CD4-positive, alpha-beta T cell treated with Interleukin-6 at 100 ng/mL for 8 hours (primary cell): ENCODE measurements around the gene TNS3.

Experiments
- DNase-seq: peaks from one replicate; pipeline ENCODE4 v3.0.0-alpha.2; 2020; ENCODE audit warnings: mixed read lengths, low spot score

Gene TNS3

DNA sequence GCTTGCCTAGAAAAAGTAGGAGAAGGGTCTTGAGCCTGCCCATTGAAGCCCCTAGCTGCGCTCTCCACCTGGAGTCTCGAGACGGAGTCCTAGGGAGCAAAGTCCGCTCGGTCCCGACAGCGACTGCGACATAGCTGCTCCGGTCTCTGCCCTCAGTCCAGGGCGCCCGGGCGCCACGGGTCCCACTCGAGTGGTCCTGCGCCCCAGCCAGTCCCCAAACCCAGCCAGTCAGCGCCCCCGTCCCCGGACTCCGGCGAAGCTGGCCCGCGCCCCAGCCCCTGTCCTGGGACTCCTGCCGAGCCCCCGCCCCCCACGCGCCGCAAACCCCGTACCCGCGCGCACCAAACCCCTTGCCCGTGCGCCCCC lies 490 bp downstream of the TNS3 start:
- DNase-seq, result no peak

DNA sequence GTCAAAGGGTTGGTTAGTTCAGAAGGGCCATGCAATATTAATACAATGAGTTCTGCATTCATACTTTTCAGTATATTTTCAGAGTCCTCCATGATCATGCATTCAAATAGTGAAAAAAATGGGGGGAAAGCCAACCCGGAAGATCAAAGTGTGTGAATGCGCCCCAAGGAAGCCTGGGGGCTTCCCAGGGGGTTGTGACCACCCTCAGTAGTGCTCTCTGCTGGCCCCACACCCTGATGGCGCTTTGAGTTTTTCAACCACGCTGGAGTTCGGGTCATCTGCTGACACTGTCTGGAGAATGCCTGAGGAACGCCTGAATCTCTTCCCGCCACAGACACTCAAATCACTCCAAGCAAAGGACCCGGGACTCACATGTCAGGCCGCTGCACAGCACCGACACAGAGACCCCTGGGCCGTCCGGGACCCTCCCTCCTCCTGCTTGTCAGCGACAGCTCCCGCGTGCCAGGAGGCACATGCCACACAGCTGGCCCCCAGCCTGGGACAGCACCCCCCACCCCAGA lies 1.0 kb downstream of the TNS3 start:
- no peak for DNase-seq

DNA sequence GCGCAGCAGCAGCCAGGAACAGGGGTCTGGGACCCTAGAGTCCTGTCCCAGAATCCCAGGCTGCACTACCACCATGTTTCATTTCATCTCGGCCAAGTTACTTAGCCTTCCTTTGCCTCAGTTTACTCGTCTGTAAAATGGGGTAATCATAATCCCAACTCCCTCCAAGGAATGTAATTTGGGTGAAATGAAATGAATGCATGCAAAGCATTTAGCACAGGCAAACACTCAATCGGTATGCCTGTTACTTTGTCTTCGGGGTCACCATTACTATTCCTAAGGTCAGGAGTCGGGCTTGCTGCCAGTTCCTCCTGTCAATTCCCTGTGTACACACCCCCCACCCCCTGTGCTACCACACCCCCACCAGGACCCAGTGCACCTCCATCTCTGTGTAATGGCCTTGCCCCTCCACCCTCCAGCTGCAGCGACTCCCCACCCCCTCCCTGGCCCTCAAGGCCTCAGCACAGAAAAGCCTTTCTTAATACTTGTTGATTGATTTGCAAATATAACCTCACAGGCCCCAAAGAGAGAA lies 1.7 kb downstream of the TNS3 start:
- DNase-seq, result no peak

DNA sequence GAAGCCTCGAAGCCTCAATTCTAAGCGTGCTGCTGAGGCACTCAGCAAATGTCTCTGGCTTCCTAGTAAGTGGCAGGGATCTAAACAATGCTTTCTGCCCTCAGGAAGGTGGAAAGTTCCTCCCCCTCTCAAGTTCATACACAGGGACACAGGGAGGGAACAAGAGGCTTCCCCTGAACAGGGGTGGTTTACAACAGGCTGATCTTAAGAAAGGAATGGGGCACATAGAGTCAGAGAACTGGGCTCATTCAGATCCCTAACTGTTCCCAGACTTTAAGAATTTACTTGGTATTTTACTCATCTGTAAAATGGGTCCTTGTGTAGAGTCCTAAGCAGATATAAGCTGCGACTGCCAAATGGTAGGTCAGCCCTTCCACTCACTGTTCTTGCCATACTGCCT lies 2.5 kb downstream of the TNS3 start:
- no peak for DNase-seq

DNA sequence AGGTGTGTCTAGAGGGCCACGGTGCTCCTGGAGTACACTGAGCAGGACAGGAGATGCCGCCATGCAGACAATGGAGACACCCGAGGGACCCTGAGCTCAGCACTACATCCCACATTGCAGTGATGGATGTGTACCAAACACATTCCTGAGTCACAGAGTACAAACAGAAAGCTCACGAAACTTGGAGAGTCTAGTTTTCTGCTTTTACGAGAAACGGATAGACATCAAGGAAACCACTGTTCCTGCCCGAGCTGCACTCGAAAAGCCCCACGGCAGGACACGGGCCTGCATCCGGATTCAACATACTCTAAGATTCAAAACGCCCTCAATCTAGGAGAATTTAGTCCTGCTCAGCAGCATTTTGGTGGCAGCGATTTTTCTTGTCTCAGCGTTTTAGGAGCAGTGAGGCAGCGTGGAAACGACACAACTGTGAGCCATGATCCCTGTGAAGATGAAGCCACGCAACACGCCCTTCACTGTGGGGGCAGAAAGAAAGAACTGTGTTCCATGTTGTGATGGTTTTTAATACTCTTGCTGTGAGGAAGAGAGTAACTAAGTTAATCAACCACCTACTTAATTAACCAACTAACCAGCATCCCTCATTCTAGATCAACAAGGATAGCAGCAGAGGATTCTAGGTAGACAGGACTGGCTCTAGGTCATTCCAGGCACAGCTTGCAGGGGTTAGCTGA lies 3.2 kb downstream of the TNS3 start:
- no peak for DNase-seq

DNA sequence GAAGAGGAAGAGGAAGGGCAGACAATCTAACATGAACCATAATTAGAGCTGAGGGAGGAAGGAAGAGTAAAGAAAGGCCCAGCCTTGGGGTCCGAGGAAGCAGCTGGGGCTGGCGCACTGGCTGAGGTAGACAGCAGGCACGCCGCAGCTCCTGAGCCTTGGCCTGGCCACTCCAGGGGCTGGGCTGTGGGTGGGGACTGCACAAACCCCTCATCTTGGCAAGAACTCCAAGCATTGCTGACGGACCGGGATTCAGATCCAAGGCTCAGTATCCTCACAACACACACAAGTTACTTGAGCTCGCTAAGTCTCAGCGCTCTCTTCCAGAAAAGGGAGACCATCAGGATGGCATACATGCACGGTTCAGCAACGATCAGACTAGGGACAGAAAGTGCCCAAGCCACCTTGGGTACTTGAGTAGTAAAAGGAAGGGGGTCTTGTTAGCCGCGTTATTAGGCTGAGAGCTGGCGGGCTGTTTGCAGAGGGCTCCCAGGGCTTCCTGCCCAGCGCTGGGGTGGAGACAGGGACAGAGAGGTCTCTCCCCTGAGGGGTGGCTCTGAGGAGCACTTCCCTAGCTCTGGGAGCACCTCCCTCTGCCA lies 4.5 kb downstream of the TNS3 start:
- DNase-seq, result no peak

DNA sequence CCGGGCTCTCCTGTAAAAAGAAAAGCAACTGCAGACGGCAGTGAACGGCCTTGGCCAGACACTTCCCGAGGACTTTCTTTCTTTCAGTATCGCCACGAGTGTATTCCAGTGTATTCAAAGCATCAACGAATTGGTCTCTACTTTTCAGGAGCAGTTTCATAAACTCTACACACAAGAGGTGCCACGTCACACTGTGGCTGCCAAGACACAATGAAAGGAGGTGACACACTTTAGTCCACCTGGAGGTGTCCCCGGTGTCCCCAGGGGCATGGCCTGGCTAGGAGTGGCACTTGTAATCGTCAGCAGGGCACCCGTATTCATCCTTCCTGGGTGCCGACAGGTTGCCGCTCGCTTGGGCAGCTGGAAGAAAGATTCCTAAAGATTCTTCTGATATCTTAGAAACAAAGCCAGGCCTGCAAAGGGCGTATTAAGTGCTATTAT lies 5.0 kb downstream of the TNS3 start:
- no peak for DNase-seq

DNA sequence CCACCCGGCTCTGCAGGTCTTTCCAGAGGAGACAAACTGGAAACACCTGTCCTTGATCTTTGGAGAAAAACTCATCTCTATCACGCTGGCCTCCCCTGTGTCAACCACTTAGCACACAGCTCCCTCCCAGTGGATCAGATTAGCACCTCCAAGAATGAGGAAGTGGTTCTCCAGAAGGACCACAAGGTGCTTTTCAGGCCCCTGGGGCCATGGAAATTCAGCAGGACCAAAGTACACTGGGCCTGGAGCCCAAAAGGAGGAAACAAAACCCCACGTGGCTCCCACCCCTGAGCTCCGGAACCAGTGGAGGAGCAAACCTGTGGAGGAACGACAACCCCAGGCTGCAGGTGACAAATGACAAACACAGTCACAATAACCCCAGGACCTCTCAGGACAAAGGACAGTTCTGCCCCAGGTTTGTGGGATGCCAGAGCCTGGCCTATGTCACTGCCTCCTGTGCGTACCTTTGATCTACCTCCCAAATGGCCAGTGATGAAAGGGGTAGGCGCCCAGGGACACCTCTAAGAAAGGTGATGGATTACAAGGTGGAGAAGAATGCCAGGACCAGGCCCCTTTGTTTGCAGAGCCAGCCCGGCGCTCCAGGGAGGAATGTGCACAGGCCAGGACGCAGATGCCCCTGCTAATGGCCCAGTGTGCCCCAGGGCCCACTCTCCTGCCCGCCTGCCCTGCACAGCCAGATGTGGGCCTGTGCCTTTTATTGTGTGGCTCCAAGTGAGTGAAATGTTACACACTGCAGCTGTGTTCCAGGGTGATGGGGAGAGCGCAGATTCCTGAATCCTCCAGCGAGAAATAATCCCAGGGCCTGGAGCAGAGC lies 5.7 kb downstream of the TNS3 start:
- DNase-seq, result no peak

DNA sequence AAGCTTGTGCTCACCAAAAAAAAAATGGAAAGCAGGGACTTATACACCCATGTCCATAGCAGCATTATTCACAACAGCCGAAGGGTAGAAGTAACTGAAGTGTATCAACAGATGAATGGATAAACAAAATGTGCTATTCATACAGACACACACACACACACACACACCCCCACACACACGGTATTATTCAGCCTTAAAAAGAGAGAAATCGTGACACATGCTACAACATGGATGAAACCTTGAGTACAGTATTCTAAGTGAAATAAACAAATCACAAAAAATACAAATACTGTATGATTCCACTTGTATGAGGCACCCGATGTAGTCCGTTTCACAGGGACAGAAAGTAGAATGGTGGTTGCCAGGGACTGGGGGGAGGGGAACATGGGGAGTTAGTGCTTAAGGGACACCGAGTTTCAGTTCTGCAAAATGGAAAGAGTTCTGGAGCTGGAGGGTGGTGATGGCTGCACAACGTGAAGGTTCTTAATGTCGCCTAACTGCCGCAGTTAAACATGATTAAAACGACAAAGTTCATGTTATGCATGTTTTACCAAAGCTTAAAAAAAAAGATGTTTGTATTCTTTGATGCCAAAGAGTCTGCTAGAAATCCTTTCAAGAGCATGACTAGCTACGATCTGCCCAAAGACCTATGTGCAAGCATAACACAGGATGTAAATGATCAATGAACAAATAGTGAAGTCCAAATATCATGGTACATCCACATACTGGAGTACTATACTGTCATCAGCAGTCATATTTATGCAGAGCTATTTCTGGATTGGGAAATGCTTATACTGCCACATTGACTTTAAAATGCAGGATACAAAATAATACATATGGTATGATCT lies 7.2 kb downstream of the TNS3 start:
- DNase-seq, result no peak

DNA sequence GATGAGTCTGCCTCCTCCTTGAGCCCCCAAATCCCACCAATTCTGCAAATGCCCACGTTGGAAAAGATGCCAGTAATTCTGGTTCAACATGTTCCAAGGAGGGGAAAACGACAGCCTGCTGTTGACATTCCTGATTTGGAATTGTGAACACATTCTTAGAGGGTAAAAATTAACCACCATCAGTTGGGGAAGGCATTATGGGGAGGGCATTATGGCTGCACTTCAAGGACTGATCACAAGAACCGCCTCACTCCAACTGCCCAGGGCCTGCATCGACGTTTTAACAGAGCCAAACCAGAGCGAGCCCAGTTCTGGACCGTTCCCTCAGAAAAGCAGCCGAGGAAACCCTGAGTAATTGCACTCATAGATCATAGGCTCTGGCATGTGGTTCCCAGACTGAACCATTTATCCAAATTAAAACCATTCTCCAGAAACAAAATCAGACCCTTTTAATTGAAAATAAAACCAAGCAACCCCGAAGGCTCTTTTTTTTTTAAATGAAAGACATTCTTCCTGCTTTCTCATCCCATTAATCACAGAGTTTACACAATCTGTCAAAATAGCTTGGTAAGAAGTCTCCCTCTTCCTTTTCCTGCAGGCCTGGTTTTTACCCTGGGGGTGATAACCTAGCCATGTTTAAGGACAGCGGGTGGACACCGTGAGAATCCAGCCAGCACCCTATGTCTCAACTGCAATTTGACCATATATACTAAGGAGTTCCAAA lies 8.0 kb downstream of the TNS3 start:
- DNase-seq, result no peak

DNA sequence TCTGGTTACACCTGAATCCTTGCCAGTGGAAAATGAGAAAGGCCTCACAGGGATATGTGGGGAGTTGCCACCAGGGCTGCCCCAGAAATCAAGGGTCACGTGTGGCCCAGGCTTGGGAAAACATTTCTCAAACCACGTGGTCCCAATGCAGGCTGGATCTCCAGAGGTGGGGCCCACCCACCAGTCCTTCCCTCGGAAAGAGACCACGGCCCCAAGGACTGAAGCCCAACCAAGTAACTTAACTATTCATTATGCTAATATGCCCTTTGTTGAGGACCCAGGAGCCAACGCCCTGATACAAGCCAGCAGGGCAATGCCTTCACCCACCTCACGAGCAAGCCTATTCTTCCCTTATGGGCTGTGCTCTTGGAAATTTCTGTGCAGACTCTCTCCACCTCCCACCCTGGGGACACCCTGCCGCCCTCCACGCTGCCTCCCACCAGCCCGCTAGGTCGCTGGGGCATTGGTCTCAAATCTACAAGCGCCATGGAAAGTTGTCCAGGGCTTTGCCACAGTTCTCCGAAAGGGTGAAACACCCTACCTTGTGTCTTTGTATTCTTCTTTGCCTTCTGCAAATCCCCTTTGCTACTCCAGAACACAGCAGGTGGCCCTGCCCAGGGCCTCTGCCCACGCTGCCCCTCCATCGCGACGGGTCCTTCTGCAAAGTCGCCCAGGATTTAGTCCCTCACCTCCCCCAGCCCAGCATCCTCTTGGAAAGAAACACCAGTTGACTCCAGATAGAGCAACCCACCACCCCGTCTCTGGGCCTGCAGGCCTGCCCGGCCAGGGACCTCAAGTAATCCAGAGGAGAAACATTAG lies 8.8 kb downstream of the TNS3 start:
- DNase-seq, result no peak

DNA sequence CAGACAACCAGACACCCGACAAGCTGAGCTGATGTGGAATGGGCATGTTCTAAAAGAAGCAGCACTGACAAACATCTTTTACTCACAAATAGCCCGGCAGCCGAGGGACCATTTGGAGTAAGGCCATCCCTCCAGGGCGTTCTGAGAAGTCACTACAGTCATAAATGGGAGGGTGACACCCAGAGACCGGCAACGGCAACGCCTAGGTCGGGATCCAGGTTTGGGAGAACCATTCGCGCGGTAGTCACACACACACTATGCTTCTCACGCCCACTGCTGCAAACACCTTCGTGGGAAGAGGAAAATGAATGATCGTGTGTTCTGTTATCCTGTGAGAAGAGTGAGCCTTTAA lies 9.8 kb downstream of the TNS3 start:
- DNase-seq, result no peak

DNA sequence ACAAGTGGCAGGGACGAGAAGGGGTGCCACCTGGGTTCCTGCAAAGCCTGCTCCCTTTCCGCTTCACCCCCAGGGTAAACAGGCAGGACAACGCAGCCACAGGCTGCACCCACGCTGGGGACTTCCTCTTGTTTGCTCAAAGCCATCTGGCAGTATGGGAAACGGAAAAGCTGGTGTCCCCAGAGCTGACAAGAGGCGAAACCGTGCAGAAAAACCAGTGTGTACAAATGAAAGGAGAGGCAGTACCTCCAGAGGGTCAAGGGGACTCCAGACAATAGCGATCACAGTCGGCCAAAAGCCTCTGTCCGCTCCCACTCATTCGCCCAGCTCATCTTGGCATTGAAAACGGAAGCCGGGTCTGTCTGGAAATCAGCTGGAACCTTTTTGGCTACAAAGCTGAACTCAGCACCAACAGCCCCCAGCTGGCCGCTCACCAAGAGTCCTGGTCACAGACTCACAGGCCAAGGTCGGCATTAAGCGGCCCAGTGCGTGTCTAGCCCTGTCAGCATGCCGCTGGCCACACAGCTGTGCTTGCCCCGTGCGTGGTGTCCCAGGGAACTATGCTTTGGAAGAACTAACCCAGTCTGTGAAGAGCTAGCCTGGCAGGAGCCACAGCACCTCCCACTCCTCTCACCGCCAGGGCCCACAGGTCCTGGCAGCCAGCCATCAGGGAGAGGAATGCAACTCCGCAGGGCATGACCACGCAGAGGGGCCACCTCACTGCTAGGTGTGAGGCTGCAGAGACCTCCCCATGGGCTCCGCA lies 10.4 kb downstream of the TNS3 start:
- no peak for DNase-seq

DNA sequence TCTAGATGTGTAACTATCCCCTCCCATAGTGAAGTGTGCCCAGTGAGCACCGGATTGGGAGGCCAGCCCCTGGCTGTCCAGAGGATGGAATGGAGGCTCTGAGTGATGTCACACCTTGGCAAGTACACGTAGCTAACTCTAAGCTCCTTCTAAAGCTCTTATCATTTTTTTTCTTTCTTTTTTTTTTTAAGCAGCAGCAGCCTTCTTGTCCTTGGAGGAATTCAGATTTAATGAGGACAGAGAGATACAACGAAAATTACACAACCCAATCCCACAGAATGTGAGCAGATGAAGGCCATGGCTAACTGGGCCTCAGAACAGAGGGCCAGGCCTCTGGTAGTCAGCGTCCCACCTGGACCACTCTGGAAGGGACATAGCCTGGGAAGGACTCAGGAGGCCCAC lies 11.3 kb downstream of the TNS3 start:
- DNase-seq, result no peak

DNA sequence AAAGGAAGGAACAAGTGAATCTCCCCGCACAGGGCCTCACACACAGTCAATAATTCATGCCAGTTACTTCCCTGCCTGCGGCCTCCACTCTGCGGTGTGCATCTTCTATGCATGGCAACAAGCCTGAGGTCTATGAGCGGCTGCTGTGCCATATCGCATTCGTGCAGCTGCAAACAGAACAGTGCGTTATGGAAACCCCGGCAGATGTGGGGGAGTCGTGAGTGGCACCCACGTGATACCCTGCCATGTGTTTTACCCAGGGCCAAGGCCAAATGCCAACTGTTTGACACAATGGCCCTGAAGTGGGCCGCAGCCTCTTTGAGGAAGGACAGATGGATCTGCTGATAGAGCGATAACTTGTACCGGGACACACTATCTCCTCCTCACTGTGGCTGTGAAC lies 13.4 kb downstream of the TNS3 start:
- no peak for DNase-seq

DNA sequence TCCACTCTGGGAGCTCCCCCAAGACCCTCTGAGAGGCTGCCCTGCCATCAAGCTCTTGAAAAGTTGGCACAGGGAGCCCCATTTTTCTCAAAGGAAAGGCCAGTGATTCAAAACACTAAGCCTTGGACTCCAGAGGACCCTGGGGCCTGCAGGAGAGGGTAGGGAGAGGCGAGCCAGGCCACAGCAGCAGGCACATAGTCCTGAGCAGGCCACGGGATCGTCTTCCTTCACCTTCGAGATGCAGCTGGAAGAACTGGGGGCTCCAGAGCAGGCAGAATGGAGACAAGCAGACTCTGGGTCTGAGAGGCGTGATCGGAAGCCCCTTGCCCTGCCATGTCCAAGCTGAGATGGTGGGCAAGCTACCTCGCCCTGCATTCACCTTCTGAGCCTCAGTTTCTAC lies 13.9 kb downstream of the TNS3 start:
- DNase-seq, result no peak

DNA sequence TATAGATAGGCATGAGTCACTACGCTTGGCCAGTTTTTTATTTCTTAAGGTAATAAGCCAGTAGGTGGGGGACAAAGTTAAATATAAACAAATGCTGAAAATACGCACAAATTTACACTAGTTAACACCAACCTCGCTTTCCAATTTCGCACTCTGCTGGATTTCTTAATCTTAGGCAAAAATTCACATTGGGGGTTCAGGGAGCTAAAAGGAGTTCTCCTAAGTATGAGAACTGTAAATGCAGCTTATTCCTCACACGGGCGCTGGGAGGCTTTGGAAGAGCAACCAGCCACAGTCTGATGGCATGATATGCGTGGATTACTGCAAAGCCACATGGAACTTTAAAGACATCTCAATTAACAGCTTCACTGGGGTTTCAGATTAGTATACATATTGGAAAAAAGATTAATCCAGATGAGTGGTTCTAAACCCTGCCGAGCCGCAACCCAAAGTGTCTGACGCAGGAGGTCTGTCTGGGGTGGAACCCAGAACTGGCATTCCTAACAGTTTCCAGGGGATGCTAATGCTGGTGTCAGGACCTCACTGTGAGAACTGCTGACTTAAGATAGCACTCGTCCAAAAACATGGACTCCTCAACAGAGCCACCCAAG lies 16.2 kb downstream of the TNS3 start:
- no peak for DNase-seq

DNA sequence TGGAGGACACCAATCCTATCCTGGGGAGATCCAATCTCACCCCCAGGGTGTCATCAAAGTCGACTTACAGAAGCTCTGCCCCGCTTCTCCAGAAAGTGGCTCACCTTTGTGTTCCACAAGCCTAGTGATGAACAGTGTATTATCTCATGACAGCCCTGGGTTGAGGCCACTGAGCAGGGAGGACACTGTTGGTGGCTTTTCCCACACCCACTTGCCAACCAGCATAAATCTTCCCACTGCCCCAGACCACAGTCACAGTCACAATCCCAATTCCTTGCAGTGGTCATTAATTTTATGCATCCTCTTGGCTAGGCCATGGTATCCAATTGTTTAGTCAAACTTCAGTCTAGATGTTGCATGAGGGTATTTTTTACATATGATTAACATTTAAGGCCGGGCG lies 18.4 kb downstream of the TNS3 start:
- DNase-seq, result no peak
